HS-5 (cell line): ENCODE data around the gene OR10H4.
"Not testable (repeated sequence)": the region's sequence is repeated elsewhere in the genome, so short reads cannot be mapped to it uniquely, and the experiment has no call there.

Experiments used
- DNase-seq: peaks from one replicate; pipeline ENCODE4 v3.0.0-alpha.2; 2012; ENCODE audit warnings: low read depth

Gene OR10H4, protein sequence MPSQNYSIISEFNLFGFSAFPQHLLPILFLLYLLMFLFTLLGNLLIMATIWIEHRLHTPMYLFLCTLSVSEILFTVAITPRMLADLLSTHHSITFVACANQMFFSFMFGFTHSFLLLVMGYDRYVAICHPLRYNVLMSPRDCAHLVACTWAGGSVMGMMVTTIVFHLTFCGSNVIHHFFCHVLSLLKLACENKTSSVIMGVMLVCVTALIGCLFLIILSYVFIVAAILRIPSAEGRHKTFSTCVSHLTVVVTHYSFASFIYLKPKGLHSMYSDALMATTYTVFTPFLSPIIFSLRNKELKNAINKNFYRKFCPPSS

DNA sequence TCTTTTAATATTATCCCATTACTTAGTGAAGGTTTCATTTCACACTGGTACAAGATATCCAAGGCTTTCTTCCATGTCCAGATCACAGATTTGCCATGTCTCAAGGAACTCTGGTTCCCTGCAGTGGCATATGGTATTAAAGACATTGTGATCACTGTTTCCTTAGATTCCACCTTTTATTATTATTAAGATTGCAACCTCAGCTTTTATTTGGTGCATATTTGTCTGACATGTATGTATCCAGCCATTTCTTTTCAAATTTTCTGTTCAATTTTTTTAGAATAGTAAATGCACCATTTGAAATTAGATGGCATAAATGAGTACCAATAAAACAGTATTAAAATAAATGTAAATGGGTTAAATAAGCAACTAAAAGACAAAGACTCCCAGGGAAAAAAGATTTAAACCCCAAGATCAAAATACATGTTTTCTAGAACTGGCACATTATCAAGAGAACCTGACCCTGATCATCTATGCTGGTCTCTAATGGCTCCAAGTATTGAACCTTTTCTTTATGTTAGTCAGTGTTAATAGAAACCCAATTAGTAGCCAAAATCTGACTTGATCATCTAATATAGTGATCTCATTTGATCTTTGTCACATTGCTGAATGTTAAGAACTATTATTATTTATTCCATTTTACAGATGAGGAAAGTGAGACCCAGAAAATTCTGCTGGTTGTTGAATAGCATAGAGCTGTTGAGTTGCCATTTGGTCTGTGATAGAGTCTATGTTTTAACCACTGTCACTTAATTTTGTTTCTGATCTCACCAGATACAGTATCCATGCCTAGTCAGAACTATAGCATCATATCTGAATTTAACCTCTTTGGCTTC, at the start of gene OR10H4:
OR10H4 (plus strand) TSS at position 786 of the 836 bp plus-strand sequence; CDS start at position 786, 0 bp downstream.
- no peak for DNase-seq

DNA sequence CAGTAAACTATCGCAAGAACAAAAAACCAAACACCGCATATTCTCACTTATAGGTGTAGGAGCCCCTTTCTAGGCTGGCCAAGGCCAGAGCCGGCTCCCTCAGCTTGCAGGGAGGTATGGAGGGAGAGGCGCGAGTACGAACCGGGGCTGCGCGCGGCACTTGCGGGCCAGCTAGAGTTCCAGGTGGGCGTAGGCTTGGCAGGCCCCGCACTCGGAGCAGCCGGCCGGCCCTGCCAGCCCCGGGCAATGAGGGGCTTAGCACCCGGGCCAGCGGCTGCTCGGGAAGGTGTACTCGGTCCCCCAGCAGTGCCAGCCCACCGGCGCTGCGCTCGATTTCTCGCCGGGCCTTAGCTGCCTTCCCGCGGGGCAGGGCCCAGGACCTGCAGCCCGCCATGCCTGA, 49.2 kb upstream of the OR10H4 start:
- not testable (repeated sequence) for DNase-seq

DNA sequence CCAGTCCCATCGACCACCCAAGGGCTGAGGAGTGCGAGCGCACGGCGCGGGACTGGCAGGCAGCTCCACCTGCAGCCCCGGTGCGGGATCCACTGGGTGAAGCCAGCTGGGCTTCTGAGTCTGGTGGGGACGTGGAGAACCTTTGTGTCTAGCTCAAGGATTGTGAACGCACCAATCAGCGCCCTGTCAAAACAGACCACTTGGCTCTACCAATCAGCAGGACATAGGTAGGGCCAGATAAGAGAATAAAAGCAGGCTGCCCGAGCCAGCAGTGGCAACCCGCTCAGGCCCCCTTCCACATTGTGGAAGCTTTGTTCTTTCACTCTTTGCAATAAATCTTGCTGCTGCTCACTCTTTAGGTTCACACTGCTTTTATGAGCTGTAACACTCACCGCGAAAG, 48.8 kb upstream of the OR10H4 start:
- DNase-seq, result not testable (repeated sequence)

DNA sequence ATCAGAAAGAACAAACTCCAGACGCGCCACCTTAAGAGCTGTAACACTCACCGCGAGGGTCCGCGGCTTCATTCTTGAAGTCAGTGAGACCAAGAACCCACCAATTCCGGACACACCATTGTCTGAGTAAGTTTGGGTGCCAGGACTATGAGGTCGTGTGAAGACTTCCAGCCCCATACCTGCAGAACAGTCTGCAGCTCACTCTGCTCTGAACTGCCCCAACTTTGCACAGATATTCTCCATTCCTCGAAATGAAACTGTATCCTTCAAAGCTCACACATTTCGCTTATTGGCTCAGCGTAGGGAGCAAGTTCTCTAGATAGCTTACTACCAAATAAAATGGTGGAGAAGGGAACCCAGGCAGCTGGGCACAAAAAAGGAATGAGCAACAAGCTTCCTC, 48.3 kb upstream of the OR10H4 start:
- DNase-seq, result no peak

DNA sequence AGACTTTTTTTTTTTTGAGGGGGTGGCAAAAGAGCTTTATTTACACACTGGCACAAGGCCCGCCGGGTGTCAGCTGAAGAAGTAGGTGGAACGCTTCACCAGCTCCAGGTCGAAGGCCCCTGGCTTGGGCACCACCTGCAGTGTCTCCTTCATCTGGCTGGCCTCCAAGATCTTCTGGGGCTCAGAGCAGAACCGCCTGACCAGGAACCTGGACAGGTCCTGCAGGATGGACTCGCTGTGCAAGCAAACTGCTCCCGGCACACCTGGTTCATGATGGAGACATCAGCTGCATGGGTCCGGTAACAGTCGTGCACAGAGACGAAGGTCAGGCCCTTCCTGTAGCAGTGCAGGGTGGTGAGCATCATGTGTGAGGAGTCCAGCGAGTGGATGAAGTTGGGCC, 46.6 kb upstream of the OR10H4 start:
- no peak for DNase-seq

DNA sequence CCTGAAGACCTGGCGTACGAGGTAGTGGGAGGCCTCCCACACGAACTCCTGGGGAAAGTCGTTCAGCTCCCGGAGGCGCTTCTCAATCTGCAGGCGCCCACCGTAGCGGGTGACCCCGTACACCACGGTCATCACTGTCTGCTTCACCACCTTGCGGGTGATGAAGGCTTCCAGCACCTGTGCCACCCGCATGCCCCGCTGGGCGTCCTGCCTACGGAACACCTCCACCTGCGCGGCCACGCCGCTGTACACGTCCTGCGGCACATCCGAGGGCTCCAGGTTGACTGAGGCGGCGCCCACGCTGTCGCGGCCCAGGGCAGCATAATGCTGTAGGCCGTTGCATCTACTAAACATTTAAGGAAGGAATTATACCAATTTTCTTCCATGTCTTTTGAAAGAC, 45.9 kb upstream of the OR10H4 start:
- DNase-seq, result not testable (repeated sequence)

DNA sequence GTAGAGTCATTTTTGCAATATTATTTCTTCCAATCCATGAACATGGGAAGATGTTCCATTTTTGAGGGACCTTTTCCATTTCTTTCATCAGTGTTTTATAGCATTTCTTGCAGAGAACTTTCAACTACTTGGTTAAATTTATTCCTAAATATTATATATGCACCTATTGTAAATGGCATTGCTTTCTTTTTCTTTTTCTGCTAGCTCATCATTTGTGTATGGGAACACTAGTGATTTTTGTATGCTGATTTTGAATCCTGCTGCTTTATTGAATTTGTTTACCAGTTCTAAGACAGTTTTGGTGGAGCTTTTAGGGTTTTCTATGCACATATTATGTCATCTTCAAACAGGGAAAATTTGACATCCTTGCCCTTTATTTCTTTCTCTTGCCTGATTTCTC, 43.8 kb upstream of the OR10H4 start:
- no peak for DNase-seq

DNA sequence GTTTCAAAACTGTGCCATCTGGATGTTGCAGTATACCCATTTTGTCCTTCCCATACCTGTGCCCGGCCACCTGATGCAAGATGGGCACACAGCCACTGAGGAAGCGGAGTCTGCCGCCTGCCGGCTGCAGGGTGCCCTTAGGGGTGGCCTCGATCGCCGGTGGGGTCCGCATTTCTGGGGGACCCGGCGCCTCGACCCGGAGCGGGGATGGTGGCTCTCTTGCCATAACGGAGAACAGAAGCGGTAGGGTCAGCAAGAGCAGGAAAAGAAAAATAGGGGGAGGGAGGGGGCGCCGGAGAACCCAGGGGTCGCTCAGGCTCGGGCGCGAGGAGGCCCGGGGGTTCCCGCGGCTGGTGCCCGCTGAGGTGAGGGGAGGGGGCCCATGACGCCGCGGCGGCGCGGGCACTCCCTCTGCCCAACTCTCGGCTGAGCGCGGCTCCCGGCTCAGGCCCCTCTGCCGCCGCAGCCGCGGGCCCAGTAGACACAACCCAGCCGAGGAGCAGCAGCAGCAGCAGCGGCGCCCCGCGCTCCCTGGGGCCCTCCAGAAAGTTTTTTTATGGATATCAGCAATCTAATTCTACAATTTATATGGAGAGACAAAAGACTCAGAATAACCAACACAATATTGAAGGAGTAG, 37.1 kb upstream of the OR10H4 start:
- DNase-seq, result no peak

DNA sequence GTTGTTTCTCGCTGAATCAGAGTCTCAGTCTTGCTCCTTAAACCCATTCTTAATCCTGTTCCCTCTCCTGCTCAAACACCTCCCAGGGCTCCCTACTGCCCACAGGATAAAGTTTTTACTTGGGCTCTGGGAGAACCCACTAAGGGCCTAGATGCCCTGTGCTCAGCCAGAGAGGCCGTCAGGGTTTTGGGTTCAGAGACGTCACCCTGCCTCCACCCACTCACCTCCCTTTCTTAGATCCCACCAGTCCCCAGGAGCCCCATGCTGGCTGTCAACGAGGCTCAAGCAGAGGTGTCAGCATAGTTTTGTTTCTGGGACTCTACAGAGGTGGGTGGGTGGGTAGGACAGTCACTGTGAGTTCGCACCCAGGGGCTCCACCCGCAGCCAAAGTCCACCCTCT, 35.4 kb upstream of the OR10H4 start:
- DNase-seq, result no peak

DNA sequence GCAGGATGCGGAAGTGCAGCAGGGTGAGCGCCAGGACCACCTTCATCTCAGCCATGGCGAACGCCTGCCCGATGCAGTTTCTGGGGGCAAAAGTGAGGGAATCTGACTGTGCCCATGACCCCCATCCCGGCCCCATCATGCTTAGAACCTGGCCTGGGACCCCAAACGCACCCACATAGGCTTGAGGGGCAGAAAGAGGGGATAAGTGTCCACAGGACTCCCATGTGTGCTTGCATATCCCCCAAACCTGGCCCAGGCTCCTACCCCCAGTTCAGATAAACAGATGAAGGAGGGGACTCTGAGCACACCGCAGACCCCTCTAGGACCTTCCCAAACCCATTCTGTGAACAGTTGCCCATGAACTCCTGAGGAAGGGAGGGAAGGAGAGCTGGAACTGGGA, 35.0 kb upstream of the OR10H4 start:
- no peak for DNase-seq

DNA sequence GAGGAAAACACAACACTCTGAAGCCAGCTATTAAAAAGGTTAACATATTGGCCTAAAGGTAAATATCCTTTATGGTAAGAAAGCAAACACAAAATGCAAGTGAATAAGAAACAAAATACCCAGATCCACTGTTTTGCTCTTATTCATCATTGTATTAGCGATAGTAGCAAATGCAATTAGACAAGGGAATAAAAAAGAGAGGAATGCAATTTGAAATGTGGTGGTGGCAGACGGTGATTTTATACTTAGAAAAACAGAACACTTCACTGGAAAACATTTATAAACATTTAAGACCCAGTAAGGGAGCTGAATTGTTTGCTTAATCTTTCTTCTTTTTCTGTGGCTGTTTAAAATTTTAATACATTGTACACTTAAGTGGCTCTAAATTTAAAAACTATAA, 33.7 kb upstream of the OR10H4 start:
- DNase-seq, result no peak

DNA sequence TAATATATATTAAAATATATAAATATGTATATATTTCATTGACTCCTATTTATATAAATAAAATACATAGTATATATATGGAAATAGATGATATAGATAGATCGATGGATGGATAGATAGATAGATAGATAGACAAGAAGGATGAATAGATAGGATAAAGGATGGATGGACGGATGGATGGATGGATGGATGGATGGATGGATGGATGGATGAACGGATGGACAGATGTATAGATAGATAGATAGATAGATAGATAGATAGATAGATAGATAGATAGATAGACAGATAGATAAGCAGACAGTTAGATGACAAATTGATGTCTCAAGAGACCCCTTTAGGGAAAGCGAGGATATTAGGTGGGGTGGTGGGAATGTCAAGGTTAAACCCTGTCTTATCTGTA, 29.6 kb upstream of the OR10H4 start:
- DNase-seq, result no peak

DNA sequence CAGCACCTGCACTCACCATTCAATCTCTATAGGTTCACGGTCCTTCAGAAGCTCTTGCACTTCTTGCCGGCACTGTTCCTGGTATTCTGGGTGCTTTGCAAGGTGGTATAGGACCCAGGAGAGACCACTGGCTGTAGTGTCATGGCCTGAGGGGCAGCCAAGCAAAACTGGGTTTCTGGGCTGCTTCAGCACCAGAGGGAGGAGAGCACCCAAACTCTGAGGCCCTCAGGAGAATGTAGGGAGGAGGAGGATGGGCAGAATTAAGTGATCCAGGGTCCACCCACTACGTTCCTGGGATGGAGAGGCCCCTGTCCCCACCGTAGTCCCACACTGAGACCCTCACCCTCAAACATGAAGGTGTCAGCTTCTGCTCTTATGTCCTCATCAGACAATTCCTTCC, 26.8 kb upstream of the OR10H4 start:
- no peak for DNase-seq

DNA sequence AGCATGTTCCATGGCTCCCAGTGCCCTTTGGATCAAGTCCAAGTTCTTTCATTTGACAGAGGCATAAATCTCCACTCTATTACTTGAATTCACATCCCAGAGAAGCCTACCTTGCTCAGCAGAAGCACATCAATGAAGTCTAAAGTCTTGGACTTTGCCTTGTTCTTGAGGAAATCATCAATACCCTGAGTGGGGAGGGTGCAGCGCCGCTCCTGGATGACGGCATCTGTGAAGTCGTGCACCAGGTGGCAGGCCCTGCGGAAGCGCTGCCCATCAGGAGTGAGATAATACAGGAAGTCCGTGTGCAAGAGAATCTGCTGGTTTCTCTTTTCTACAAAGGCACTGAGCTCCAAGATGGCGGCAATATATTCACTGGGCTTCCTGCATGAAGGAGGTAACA, 25.1 kb upstream of the OR10H4 start:
- no peak for DNase-seq

DNA sequence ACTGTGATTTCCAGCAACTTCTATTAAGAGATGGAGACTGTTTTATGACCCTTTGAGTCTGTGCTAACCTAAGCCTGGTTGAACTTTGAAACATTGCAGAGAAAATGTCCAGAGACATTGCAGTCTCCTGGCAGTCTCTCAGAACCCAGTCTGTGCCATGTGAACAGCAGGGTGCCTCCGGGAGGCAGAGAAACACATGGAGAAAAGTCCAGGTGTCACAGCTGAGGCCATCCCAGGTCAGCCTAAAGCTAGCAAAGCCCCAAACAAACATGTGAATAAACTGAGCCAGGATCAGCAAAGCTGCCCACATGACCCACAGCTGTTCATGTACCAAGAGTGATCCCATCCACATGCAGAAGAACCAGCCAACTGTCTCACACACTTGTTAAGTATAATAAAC, 22.3 kb upstream of the OR10H4 start:
- no peak for DNase-seq

DNA sequence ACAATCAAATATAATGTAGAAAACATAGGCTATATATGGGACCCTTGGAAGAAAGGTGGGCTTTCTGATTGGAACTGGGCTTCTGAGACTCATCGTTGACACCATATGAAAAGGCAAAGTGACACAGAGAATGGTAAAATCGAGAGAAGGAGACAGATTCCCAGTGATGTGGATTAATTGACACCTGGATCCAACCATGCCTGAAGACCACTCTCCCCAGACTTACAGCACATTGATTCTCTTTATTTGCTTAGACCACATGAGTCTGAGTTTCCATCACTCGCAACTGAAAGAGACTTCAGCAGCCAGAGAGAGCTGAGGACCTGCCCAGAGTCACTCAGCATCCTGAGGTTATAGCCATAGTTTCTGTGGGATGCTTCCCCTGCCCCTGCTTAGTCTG, 20.5 kb upstream of the OR10H4 start:
- DNase-seq, result no peak

DNA sequence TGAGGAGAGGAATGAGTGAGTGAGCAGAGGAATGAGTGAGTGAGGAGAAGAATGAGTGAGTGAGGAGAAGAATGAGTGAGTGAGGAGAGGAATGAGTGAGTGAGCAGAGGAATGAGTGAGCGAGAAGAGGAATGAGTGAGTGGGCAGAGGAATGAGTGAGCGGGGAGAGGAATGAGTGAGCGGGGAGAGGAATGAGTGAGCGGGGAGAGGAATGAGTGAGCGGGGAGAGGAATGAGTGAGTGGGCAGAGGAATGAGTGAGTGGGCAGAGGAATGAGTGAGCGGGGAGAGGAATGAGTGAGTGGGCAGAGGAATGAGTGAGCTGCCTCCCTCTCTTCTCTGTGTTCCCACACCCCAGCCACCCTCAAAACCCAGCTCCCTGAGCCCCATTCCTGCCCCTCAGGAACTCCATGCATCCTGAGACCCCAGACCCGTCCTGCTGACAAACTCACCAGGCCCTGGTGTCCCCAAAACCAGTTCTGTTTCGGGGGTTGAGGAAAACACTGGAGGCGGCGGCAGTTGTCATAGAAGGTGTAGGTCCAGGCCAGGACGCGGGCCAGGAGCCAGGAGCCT, 15.0 kb upstream of the OR10H4 start:
- not testable (repeated sequence) for DNase-seq

DNA sequence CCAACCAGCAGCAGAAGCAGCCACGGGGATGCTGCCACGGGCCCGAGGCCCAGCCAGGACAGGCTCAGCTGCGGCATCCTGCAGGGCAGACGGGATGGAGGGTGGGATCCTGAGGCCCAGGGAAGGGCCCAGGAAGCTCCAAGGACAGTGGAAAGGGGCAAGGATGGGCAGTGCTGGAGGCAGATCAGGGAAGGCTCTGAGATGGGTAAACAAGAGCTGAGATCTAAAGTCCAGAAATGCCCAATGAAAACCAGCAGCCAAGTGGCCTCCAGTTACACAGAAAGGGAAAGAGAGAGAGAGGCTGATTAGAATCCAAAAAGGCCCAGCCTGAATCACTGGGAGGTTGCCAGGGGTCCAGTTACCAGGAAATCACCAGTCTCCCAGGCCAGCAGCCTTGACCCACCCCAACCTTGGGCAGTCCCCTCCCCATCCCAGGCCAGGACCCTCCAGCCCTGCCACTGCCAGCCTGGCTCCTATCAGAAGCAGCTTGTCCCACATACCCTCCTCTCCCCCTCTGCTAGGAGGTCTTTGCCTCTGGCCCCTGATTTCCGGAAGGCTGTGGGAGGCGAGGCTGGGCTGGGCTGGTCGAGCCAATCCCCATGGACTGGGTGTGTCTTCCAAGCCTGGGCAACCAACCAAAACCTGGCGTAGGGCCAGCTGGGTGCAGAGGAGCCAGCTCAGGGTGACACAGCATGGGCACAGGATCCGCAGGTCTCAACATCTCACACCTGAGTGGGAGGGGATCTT, 14.3 kb upstream of the OR10H4 start, which contains the start of gene CYP4F11:
CYP4F11 (minus strand) TSS at position 198 of the 747 bp plus-strand sequence; CDS start at position 77, 121 bp downstream.
- DNase-seq, result no peak

DNA sequence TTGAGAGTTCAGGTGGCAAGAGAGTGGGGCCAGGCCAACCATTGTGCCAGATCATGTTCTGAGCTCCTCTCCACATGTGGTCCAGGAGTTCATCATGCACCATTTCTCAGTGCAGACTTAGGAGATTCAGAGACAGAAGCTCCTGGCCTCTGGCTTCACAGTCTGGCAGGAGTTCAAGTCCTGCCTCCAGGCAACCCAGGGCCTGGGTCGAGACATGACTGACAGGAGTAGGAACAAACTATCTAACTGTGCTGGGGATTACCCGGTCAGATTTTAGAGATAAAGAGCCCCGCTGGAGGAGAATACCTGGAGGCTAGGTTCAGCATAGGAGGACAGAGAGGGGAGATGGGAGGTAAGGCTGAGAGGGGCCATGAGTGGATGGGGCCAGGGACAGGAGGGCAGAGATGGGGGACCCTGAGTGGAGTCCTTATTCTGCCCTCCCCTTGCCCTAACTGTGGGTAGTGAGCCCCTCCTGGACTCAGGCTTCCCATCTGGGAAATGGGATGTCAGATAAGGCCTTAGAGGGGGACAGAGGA, 13.6 kb upstream of the OR10H4 start:
- DNase-seq, result no peak

DNA sequence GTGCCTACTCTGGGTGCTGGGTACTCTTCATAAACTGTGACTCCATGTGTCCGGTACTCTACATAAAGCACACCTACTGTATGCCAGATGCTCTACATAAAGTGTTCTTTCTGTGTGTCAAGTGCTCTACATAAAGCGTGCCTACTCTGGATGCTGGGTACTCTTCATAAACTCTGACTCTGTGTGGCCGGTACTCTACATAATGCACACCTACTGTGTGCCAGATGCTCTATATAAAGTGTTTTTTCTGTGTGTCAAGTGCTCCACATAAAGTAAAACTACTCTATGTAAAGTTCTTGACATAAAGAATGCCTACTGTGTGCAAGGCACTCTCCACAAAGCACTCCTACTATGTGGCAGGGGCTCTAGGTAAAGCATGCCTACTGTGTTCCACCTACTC, 12.6 kb upstream of the OR10H4 start:
- DNase-seq, result no peak

DNA sequence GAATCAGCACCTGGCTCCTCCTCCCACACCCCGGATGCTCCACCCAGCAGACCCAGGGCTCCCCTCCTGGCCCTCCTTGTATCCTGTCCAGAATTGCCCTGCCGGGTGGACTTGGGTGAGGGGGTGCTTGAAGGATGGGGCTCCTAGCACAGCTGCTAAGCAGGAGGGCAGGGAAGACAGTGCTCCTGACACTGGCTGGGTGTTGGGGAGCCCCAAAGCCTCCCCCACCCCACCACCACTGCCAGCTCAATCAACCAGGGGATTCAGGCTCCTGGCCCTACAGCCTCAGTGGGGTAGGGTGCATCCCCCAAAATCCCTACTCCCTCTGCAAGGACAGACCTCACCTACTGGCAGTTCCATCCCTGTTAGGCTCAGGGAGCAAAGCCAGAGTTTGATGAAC, 11.9 kb upstream of the OR10H4 start:
- no peak for DNase-seq

DNA sequence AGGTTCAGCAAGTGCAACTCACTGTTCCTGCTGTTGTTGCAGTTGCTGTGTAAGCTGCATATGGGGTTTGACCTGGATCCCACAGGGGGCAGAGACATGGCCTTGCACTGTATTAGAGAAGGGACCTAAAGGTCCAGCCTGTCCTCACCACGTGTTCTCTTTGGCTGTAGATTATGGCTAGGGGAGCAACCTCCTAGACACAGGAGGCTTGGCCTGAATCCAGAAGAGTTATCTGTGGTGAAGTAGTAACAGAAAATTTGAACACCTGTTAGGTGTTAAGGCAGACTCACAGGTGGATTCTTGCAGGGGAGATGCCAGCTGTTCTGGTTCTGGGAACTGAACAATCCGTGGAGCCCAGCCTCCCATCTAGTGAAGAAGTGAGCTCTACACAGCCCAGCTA, 11.0 kb upstream of the OR10H4 start:
- no peak for DNase-seq
